ENCODE measurements around the gene ASAP2.

ASAP2 gene

DNA sequence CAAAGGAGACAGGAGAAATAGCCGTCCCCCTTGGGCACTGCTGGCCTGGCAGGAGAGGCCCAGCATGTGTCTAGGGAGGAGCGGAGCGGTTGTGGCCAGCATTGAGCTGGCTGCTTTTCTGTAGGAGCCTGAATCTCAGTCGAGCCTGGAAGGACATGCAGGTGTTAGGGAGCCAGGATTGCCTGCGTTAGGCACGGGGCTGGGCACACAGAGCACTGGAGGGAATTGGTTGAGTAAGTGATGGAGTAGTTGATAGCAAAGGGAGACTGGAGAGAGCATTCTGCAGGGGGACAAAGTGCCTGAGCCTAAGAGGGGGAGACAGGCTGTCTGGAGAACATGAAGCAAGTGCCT, 22.8 kb downstream of the ASAP2 start:
- no peak for DNase-seq
- no peaks in the 10 kb centered on the region for H3K27me3 ChIP-seq (ENCODE audit: insufficient read depth, low read depth, severe bottlenecking)

DNA sequence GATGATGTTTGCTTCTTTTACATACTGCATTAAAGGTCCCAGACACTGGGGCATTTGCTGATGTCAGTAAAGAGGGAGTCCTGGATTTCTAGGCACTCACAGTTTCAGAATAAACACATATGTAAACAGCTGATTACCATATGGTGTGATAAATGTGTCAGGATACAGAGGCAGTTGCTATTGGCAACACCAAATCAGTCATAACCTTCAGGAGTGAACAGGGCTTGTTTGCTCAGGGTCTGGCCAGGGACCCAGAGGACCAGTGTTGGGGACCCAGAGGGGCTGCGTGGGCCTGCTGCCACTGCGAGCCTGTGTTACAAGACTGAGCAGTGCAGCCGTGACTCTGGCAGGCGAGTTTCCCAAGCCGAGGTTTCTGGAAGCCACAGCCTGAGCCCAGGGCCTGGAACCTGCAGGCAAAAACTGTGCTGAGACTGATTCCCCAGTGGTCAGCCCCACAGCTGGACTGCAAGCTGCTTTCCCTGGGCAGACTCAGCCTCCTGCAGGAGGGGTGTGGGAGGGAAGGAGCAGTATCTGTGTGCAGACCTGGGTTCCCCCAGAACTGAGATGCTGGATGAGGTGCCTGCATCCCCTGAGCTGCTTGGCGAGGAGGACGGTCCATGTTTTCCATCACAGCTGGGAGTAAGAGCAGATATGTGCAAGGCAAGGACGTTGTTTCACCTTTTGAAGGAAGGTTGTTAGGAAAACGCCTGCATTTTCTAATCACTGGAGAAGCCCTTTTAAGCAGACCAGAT, 23.6 kb downstream of the ASAP2 start:
- no peak for DNase-seq
- H3K27ac ChIP-seq = no peak overlapping the region
- H3K36me3 ChIP-seq = no peaks in the 10 kb centered on the region
- TF ChIP-seq, protein P1, sequence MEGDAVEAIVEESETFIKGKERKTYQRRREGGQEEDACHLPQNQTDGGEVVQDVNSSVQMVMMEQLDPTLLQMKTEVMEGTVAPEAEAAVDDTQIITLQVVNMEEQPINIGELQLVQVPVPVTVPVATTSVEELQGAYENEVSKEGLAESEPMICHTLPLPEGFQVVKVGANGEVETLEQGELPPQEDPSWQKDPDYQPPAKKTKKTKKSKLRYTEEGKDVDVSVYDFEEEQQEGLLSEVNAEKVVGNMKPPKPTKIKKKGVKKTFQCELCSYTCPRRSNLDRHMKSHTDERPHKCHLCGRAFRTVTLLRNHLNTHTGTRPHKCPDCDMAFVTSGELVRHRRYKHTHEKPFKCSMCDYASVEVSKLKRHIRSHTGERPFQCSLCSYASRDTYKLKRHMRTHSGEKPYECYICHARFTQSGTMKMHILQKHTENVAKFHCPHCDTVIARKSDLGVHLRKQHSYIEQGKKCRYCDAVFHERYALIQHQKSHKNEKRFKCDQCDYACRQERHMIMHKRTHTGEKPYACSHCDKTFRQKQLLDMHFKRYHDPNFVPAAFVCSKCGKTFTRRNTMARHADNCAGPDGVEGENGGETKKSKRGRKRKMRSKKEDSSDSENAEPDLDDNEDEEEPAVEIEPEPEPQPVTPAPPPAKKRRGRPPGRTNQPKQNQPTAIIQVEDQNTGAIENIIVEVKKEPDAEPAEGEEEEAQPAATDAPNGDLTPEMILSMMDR (IDR thresholded peaks at IDR 0.05; ENCODE audit: low read depth, low read length) = no peak
- no peak overlapping the region for H3K4me3 ChIP-seq (ENCODE audit: low read depth, low read length)
- no peaks in the 10 kb centered on the region for H3K27me3 ChIP-seq (ENCODE audit: insufficient read depth, low read depth, severe bottlenecking)
- H3K9me3 ChIP-seq (ENCODE audit: severe bottlenecking) = no peaks in the 10 kb centered on the region

More for the DNA sequence above, 22.8 kb downstream of the ASAP2 start:
- no peak overlapping the region for H3K4me3 ChIP-seq (ENCODE audit: low read depth, low read length)
- no peak overlapping the region for H3K27ac ChIP-seq
- H3K9me3 ChIP-seq (ENCODE audit: severe bottlenecking) = no peaks in the 10 kb centered on the region
- no peaks in the 10 kb centered on the region for H3K36me3 ChIP-seq
- TF ChIP-seq, protein P1 (IDR thresholded peaks at IDR 0.05; ENCODE audit: low read depth, low read length) = no peak

DNA sequence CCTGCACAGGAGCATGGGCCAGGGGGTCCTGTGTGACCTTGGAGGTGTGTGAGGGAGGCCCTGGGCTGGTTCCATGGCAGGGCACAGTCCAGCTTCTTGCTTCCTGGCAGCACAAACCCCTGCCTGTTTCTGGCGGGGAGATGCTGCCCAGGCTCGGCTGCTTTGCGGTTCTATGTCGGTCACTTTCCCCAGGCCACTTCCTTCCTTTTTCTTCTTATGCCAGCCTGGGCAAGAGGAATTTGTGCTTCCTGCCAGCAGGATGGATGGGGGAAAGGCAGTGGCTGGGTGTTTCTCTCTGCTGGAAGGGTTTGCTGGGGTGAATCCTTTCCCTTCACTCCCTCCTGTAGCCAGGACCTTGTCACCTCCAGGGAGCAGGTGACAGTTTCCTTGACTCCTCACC, 24.3 kb downstream of the ASAP2 start:
- Histone ChIP-seq H3K4me3 (ENCODE audit: low read depth, low read length) (no peak overlapping the region), H3K27me3 (ENCODE audit: insufficient read depth, low read depth, severe bottlenecking) (no peaks in the 10 kb centered on the region), H3K36me3 (no peaks in the 10 kb centered on the region), H3K9me3 (ENCODE audit: severe bottlenecking) (no peaks in the 10 kb centered on the region), H3K27ac (no peak overlapping the region)
- no peak for DNase-seq
- TF ChIP-seq, protein P1 (IDR thresholded peaks at IDR 0.05; ENCODE audit: low read depth, low read length) = no peak

DNA sequence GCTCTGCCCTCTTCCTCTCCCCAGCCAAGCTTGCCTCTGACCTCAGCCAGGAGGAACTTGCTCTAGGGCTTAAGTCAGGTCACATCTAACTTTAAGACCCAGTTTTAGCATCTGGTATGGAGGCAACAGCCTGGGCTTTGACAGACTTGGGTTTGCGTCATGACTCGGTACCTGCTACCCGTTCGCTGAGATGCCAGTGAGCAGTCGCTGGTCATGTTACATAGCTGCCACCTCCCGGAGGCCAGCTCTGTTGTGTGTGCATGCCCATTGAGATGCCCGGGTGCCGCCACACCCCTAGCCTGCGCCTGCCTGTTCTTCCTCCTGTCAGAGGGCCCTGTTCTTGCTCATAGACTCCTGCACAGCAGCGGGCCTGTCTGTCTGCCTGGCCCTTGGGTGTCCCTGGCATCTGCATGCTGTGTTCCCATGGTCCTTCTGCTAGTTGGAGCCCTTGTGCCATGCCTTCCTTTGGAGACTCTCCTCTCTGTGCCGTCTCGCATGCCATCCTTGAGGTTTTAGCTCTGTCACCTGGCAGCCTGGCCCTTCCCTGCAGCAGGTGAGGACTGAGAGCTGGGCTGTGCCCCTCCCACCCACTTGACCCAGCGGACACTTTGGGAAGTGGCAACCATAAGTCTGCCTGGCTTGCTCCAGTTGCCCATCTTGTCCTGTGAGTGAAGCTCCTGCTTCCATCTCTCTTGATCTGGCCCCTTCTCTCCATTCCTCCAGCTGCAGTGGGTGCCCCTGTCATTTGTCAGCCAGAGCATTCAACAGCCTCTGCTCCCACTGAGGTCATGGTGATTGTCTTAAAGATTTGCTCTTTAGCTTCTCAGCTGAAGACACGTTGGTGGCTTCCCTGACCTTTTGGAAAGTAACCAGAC, 24.9 kb downstream of the ASAP2 start:
- Histone ChIP-seq H3K27ac (no peak overlapping the region), H3K9me3 (ENCODE audit: severe bottlenecking) (no peaks in the 10 kb centered on the region), H3K36me3 (no peaks in the 10 kb centered on the region), H3K4me3 (ENCODE audit: low read depth, low read length) (no peak overlapping the region), H3K27me3 (ENCODE audit: insufficient read depth, low read depth, severe bottlenecking) (no peaks in the 10 kb centered on the region)
- no peak for DNase-seq
- TF ChIP-seq, protein P1 (IDR thresholded peaks at IDR 0.05; ENCODE audit: low read depth, low read length) = no peak

DNA sequence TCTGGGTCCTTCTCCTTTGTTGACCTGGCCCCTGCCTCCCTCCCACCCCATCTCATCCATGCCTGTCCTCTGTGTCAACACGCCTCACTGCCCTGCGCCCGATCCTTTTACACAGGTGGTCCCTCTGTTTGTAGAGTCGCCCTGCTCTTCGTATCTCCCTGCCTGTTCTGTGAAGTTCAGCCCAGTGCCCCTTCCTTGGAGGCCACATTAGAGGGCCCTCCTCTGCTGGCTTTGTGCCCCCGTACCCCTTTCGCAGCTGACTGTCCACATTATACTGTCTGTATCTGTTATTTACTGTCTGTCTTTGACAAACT, 25.5 kb downstream of the ASAP2 start:
- Histone ChIP-seq H3K36me3 (no peaks in the 10 kb centered on the region), H3K4me3 (ENCODE audit: low read depth, low read length) (no peak overlapping the region), H3K9me3 (ENCODE audit: severe bottlenecking) (no peaks in the 10 kb centered on the region), H3K27me3 (ENCODE audit: insufficient read depth, low read depth, severe bottlenecking) (no peaks in the 10 kb centered on the region), H3K27ac (no peak overlapping the region)
- no peak for DNase-seq
- TF ChIP-seq, protein P1 (IDR thresholded peaks at IDR 0.05; ENCODE audit: low read depth, low read length) = no peak
